Neural cell (in vitro differentiated cells): ENCODE results near the gene ALMS1. TPM values are rescaled to one million over a fixed set of nuclear protein-coding genes. Genes with fewer than 3 reads are reported as not detected.
"Not testable (repeated sequence)": the region's sequence is repeated elsewhere in the genome, so short reads cannot be mapped to it uniquely, and the experiment has no call there.

Experiments
- H2AFZ ChIP-seq: fragments of 200-600, 300-800 bp; sonication (generic), shearing (Covaris generic); 2 replicates; pipeline ENCODE4 v1.6.0; 2014; ENCODE audit warnings: low read depth, mild to moderate bottlenecking, antibody characterized with exemption, low read length, moderate library complexity
- H3F3A ChIP-seq: fragments of 200-600 bp; shearing (Covaris generic); 2 replicates; pipeline ENCODE4 v1.6.1; 2016; ENCODE audit warnings: mild to moderate bottlenecking, moderate library complexity, mixed read lengths, antibody characterized with exemption, low read length; ENCODE audit not compliant: insufficient read depth, poor library complexity, severe bottlenecking
- H3K27ac ChIP-seq: fragments of 200-600, 300-800 bp; sonication (generic), shearing (Covaris generic); 2 replicates; pipeline ENCODE4 v1.5.1; 2014; ENCODE audit warnings: mild to moderate bottlenecking, low read length, moderate library complexity
- H3K27me3 ChIP-seq: fragments of 300-800, 200-600 bp; sonication (generic), shearing (Covaris generic); 2 replicates; pipeline ENCODE4 v1.6.0; 2014; ENCODE audit warnings: mild to moderate bottlenecking, low read depth, low read length, moderate library complexity; ENCODE audit not compliant: insufficient read depth
- H3K36me3 ChIP-seq: fragments of 300-800, 200-600 bp; sonication (generic), shearing (Covaris generic); 2 replicates; pipeline ENCODE4 v1.5.1; 2014; ENCODE audit warnings: mild to moderate bottlenecking, antibody characterized with exemption, low read length, moderate library complexity; ENCODE audit not compliant: insufficient read depth
- H3K4me2 ChIP-seq: fragments of 300-800, 200-600 bp; sonication (generic), shearing (Covaris generic); 2 replicates; pipeline ENCODE4 v1.6.0; 2014; ENCODE audit warnings: mild to moderate bottlenecking, low read length
- H3K4me3 ChIP-seq: fragments of 300-800, 200-600 bp; sonication (generic), shearing (Covaris generic); 2 replicates; pipeline ENCODE4 v1.5.1; 2014; ENCODE audit warnings: mild to moderate bottlenecking, low read length, moderate library complexity
- H3K79me2 ChIP-seq: fragments of 200-600 bp; shearing (Covaris generic); replicated peaks from 2 replicates; pipeline ENCODE4 v1.6.0; 2014; ENCODE audit warnings: mild to moderate bottlenecking, low read length, moderate library complexity; ENCODE audit not compliant: insufficient read depth
- H3K9ac ChIP-seq: fragments of 300-800, 200-600 bp; sonication (generic), shearing (Covaris generic); 2 replicates; pipeline ENCODE4 v1.6.1; 2016; ENCODE audit warnings: mild to moderate bottlenecking, low read length, mixed read lengths
- H3K9me2 ChIP-seq: fragments of 200-600 bp; shearing (Covaris generic); 2 replicates; pipeline ENCODE4 v1.6.1; 2016; ENCODE audit warnings: mild to moderate bottlenecking, low read length, mixed read lengths; ENCODE audit not compliant: insufficient read depth
- H3K9me3 ChIP-seq: fragments of 200-600, 300-800 bp; sonication (generic), shearing (Covaris generic); 2 replicates; pipeline ENCODE4 v1.6.1; 2016; ENCODE audit warnings: mild to moderate bottlenecking, mixed run types, low read length, moderate library complexity, mixed read lengths
- H4K20me1 ChIP-seq: fragments of 200-600 bp; shearing (Covaris generic); 2 replicates; pipeline ENCODE4 v1.6.1; 2016; ENCODE audit warnings: mild to moderate bottlenecking, mixed run types; ENCODE audit not compliant: insufficient read depth
- EP300 ChIP-seq: fragments of 450-650 bp; conservative IDR thresholded peaks from 2 replicates; pipeline ENCODE4 v1.6.1; 2014; ENCODE audit warnings: antibody characterized with exemption, mild to moderate bottlenecking, moderate library complexity; ENCODE audit not compliant: poor library complexity, severe bottlenecking
- EZH2 ChIP-seq: fragments of 200-600, 300-800 bp; shearing (Covaris generic), sonication (generic); IDR thresholded peaks from 2 replicates; pipeline ENCODE4 v1.6.1; 2014; ENCODE audit warnings: antibody characterized with exemption, low read length, borderline replicate concordance, mild to moderate bottlenecking; ENCODE audit not compliant: insufficient read depth, poor library complexity, severe bottlenecking
- MXI1 ChIP-seq: fragments of 450-650 bp; conservative IDR thresholded peaks from 2 replicates; pipeline ENCODE4 v1.6.1; 2014; ENCODE audit warnings: antibody characterized with exemption, mild to moderate bottlenecking; ENCODE audit not compliant: poor library complexity, severe bottlenecking
- POLR2AphosphoS5 ChIP-seq: IDR thresholded peaks from 2 replicates; pipeline ENCODE4 v1.6.1; 2012
- RAD21 ChIP-seq: fragments of 450-650 bp; conservative IDR thresholded peaks from 2 replicates; pipeline ENCODE4 v1.6.1; 2014; ENCODE audit warnings: antibody characterized with exemption, mild to moderate bottlenecking, moderate library complexity
- SMC3 ChIP-seq: fragments of 450-650 bp; conservative IDR thresholded peaks from 2 replicates; pipeline ENCODE4 v1.6.1; 2014; ENCODE audit warnings: antibody characterized with exemption, mild to moderate bottlenecking, moderate library complexity; ENCODE audit not compliant: poor library complexity
- TAF1 ChIP-seq: IDR thresholded peaks from 2 replicates; pipeline ENCODE4 v1.6.1; 2012; ENCODE audit warnings: low read depth
- polyA plus RNA-seq: library from polyadenylated mRNA; depleted of rRNA; stranded (reverse); fragments of >200 nt; gene quantifications from 2 replicates; pipeline ENCODE4 v1.2.3, GENCODE V29; 2014
- TF ChIP-seq, protein P1 (sequence below): fragments of 450-650 bp; IDR thresholded peaks from 2 replicates; pipeline ENCODE4 v1.5.1; 2014; ENCODE audit warnings: antibody characterized with exemption, mild to moderate bottlenecking, moderate library complexity; ENCODE audit not compliant: poor library complexity, severe bottlenecking
- TF ChIP-seq, protein P2 (sequence below): IDR thresholded peaks from 2 replicates; pipeline ENCODE4 v1.6.1; 2012; ENCODE audit warnings: borderline replicate concordance

Gene ALMS1
- polyA plus RNA-seq, 1 donor from 2014 or later = 12.2 TPM

DNA sequence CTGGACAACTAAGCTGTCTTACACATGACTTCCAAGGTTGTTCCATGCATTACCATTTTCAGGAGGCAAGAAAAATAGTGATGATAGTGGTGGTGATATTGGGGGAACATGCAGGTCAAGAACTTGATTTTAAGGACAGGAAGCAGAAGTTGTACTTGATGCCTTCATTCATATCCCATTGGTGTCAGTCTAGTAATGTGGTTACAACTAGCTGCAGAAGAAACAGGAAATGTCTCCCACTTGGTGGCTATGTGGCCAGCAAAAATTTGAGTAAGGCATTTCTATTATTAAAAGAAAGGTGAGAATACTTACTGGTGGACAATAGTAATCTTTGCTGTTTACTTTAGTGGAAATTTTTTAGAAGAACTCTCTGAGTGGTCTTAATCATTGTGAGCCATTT lies 103.4 kb downstream of the ALMS1 start:
- no peaks in the 10 kb centered on the region for H4K20me1 ChIP-seq
- H3K4me2 ChIP-seq = no peak overlapping the region
- no peaks in the 10 kb centered on the region for H3K9me2 ChIP-seq
- H3K36me3 ChIP-seq = no peaks in the 10 kb centered on the region
- H2AFZ ChIP-seq = no peak overlapping the region
- no peak overlapping the region for H3K27ac ChIP-seq
- H3F3A ChIP-seq = no peaks in the 10 kb centered on the region
- H3K27me3 ChIP-seq = no peaks in the 10 kb centered on the region
- no peaks in the 10 kb centered on the region for H3K79me2 ChIP-seq
- TF ChIP-seq, protein P1, sequence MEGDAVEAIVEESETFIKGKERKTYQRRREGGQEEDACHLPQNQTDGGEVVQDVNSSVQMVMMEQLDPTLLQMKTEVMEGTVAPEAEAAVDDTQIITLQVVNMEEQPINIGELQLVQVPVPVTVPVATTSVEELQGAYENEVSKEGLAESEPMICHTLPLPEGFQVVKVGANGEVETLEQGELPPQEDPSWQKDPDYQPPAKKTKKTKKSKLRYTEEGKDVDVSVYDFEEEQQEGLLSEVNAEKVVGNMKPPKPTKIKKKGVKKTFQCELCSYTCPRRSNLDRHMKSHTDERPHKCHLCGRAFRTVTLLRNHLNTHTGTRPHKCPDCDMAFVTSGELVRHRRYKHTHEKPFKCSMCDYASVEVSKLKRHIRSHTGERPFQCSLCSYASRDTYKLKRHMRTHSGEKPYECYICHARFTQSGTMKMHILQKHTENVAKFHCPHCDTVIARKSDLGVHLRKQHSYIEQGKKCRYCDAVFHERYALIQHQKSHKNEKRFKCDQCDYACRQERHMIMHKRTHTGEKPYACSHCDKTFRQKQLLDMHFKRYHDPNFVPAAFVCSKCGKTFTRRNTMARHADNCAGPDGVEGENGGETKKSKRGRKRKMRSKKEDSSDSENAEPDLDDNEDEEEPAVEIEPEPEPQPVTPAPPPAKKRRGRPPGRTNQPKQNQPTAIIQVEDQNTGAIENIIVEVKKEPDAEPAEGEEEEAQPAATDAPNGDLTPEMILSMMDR = no peak
- TF ChIP-seq EZH2 (no peak), TAF1 (no peak), RAD21 (no peak), EP300 (no peak), SMC3 (no peak), POLR2AphosphoS5 (no peak), MXI1 (no peak)
- TF ChIP-seq, protein P2, sequence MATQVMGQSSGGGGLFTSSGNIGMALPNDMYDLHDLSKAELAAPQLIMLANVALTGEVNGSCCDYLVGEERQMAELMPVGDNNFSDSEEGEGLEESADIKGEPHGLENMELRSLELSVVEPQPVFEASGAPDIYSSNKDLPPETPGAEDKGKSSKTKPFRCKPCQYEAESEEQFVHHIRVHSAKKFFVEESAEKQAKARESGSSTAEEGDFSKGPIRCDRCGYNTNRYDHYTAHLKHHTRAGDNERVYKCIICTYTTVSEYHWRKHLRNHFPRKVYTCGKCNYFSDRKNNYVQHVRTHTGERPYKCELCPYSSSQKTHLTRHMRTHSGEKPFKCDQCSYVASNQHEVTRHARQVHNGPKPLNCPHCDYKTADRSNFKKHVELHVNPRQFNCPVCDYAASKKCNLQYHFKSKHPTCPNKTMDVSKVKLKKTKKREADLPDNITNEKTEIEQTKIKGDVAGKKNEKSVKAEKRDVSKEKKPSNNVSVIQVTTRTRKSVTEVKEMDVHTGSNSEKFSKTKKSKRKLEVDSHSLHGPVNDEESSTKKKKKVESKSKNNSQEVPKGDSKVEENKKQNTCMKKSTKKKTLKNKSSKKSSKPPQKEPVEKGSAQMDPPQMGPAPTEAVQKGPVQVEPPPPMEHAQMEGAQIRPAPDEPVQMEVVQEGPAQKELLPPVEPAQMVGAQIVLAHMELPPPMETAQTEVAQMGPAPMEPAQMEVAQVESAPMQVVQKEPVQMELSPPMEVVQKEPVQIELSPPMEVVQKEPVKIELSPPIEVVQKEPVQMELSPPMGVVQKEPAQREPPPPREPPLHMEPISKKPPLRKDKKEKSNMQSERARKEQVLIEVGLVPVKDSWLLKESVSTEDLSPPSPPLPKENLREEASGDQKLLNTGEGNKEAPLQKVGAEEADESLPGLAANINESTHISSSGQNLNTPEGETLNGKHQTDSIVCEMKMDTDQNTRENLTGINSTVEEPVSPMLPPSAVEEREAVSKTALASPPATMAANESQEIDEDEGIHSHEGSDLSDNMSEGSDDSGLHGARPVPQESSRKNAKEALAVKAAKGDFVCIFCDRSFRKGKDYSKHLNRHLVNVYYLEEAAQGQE = no peak
- H3K9ac ChIP-seq = no peak overlapping the region
- no peak overlapping the region for H3K4me3 ChIP-seq
- no peaks in the 10 kb centered on the region for H3K9me3 ChIP-seq

DNA sequence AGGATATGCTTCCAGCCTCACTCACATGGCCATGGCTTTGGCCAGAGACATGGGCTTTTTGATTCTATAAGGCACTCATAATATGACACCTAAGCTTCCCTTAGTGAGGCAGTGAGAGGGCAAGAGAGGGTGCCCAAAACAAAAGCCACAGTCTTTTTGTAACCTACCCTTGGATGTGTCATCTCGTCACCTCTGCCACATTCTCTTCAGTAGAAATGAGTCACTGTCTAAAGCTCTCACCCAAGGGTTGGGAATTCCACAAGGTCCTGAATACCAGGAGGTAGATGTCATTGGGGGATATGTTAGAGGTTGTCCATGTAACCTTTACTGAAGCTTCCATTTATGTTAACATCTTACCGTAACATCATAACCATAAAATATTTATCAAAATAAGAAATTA lies 108.4 kb downstream of the ALMS1 start:
- no peaks in the 10 kb centered on the region for H3K79me2 ChIP-seq
- H3K9me2 ChIP-seq = no peaks in the 10 kb centered on the region
- no peaks in the 10 kb centered on the region for H3F3A ChIP-seq
- H3K27ac ChIP-seq = no peak overlapping the region
- no peak for TF ChIP-seq MXI1
- no peak for TF ChIP-seq EZH2
- no peak for TF ChIP-seq TAF1
- TF ChIP-seq POLR2AphosphoS5 = no peak
- no peaks in the 10 kb centered on the region for H3K9me3 ChIP-seq
- no peak overlapping the region for H3K4me2 ChIP-seq
- H4K20me1 ChIP-seq = no peaks in the 10 kb centered on the region
- no peaks in the 10 kb centered on the region for H3K27me3 ChIP-seq
- no peak overlapping the region for H3K4me3 ChIP-seq
- no peak overlapping the region for H2AFZ ChIP-seq
- H3K36me3 ChIP-seq = no peaks in the 10 kb centered on the region
- no peak overlapping the region for H3K9ac ChIP-seq

DNA sequence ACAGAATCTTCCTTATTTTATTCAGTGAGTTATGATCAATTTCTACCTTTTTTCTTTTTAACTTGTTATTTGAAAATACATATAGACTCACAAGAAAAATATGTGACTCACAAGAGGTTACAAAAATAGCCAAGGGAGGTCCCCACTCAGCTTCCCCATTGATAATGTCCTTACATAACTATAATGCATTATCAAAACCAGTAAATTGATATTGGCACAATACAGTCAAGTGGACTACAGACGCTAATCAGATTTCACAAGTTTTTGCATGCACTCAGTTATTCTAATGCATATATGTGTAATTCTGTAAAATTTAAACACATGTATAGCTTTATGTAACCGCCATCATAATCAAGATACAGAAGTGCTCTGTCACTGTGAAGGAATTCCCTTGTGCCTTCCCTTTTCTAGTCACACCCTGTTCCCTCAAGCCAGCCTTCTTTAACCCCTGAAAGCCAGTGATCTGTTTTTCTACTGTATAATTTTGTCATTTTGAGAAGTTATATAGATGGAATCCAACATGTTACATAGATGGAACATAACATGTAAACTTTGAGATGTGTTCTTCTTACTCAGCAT lies 118.4 kb downstream of the ALMS1 start:
- no peak overlapping the region for H2AFZ ChIP-seq
- H3K9me3 ChIP-seq = no peaks in the 10 kb centered on the region
- H3K4me2 ChIP-seq = no peak overlapping the region
- no peak overlapping the region for H3K9ac ChIP-seq
- H3K36me3 ChIP-seq = no peaks in the 10 kb centered on the region
- no peak overlapping the region for H3K4me3 ChIP-seq
- H3K9me2 ChIP-seq = no peaks in the 10 kb centered on the region
- H3K27ac ChIP-seq = no peak overlapping the region
- no peaks in the 10 kb centered on the region for H3K27me3 ChIP-seq
- no peak for TF ChIP-seq TAF1
- TF ChIP-seq EZH2 = no peak
- TF ChIP-seq MXI1 = no peak
- H4K20me1 ChIP-seq = no peaks in the 10 kb centered on the region
- no peaks in the 10 kb centered on the region for H3F3A ChIP-seq
- H3K79me2 ChIP-seq = no peaks in the 10 kb centered on the region

DNA sequence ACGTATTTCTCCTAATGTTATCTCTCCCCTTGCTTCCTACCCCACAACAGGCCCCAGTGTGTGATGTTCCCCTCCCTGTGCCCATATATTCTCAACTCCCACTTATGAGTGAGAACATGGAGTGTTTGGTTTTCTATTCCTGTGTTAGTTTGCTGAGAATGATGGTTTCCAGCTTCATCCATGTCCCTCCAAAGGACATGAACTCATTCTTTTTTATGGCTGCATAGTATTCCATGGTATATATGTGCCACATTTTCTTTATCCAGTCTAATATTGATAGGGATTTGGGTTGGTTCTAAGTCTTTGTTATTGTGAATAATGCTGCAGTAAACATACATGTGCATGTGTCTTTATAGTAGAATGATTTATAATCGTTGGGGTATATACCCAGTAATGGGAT lies 119.2 kb downstream of the ALMS1 start:
- H3K4me2 ChIP-seq, H3K4me3 ChIP-seq, H3K9ac ChIP-seq, H3K27me3 ChIP-seq, H3K36me3 ChIP-seq, H3F3A ChIP-seq, H3K9me2 ChIP-seq, H4K20me1 ChIP-seq, H2AFZ ChIP-seq, H3K9me3 ChIP-seq, H3K79me2 ChIP-seq, H3K27ac ChIP-seq: not testable (repeated sequence)

DNA sequence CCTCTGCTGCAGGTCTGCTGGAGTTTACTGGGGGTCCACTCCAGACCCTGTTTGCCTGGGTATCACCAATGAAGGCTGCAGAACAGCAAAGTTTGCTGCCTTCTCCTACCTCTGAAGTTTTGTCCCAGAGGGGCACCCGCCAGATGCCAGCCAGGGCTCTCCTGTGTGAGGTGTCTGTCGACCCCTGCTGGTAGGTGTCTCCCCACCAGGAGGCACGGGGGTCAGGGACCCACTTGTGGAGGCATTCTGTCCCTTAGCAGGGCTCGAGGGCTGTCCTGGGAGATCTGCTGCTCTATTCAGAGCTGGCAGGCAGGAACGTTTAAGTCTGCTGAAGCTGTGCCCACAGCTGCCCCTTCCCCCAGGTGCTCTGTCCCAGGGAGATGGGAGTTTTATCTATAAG lies 124.8 kb downstream of the ALMS1 start:
- not testable (repeated sequence) for H3K36me3 ChIP-seq

More for the DNA sequence above, 124.8 kb downstream of the ALMS1 start:
- not testable (repeated sequence) for H3K9me3 ChIP-seq, H3K79me2 ChIP-seq, H2AFZ ChIP-seq, H3K9me2 ChIP-seq, H3K27ac ChIP-seq, H3K9ac ChIP-seq, H4K20me1 ChIP-seq, H3F3A ChIP-seq, H3K4me3 ChIP-seq, H3K4me2 ChIP-seq, H3K27me3 ChIP-seq
